Lung microvascular endothelial cell (primary cell): ENCODE measurements around the gene FHOD3. TPM values are rescaled to one million over a fixed set of nuclear protein-coding genes. Genes with fewer than 3 reads are reported as not detected.

Experiments used
- DNase-seq, 2 donors: peaks; one replicate each; pipeline versions ENCODE4 v3.0.0 to v3.0.0-alpha.2; 2010; ENCODE audit warnings: low read depth in 2 of 2
- total RNA-seq: library from RNA; depleted of rRNA; stranded (reverse); fragments of >200 nt; gene quantifications from 2 replicates; pipeline ENCODE4 v1.2.1, GENCODE V29; 2014

FHOD3 gene
- total RNA-seq, 1 donor from 2014 or later, result under 0.01 TPM

- DNase-seq, result no peak
Measured at GRCh38 chr18:36406805-36407204, 109.3 kb downstream of the FHOD3 start.

- DNase-seq, result no peak
Measured at GRCh38 chr18:36408606-36409005, 111.1 kb downstream of the FHOD3 start.

- no peak for DNase-seq
Measured at GRCh38 chr18:36409779-36410178, 112.3 kb downstream of the FHOD3 start.

DNA sequence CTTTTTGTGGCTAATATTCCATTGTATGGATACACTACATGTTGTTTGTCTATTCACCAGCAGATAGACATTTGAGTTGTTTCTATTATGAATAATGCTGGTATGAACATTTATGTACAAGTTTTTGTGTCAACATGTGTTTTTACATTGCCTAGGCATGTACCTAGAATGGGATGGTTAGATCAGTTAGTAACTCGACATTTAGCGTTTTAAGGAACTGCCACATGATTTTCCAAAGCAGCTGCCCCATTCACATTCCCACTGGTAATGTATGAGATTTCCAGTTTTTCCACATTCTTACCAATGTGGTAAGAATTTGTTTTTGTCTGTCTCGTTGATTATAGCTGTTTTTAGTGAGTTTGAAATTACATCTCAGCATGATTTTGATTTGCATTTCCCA lies 112.8 kb downstream of the FHOD3 start:
- DNase-seq, result no peak

DNA sequence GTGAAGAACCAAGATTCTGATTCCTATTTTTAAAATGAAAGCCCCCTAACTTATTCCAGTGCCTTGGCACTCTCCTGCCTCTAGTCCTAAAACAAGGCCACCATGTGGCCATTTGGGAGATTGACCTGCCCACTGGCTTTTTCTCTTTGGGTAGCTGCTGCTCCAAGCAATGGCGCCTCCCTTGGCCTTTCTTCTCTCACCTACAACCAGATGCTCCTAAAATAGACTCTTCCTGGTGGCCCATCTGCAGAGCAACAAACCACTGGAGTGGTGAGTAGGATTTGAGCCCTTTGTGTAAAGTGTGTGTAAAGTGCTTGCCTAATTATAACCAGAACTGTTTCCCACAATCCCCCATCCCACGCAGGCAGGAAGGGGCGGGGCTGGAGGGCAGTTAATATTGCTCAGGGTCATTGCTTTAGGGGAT lies 114.2 kb downstream of the FHOD3 start:
- DNase-seq, result peak in 1 of 2 donors; percentile 54

GRCh38 chr18:36412778-36413177 lies 115.3 kb downstream of the FHOD3 start:
- peak; percentile 7 to 51 for DNase-seq

DNA sequence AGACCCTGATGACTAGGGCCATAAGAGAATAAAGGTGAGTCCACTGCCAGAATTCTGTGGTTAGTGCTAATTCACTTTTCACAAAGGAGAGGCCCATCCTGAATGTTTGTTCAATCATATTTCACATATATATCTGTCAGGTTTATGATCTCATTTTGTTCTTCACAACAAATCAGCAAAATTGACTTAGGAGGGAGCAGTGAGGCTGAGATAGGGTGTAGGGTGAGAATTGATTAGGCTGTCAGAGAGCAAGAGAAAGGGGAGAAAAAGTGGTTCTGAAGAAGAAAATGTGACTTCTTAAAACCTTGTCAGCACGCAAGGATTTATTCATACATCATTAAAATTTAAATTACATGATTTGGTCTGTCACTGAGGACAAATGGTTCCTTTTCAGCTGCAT lies 117.7 kb downstream of the FHOD3 start:
- DNase-seq, result no peak

DNA sequence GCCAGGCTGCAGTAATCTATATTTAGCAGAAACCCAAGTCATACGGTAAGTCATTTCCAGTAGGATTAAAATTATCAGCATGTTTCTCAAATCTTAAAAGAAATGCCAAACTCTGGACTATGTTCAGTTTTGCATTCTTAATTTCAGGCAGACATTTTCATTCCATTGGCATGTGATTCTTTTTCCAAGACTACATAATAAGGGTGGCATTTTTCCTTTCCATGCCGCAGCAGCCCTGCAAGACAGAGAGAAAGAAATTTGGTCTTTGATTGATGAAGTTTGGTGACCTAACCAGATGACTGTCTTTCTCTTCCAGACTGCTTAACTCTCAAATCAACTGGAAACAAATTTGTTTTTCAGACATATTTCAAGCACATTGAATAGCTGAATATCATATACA lies 118.1 kb downstream of the FHOD3 start:
- DNase-seq, result no peak

DNA sequence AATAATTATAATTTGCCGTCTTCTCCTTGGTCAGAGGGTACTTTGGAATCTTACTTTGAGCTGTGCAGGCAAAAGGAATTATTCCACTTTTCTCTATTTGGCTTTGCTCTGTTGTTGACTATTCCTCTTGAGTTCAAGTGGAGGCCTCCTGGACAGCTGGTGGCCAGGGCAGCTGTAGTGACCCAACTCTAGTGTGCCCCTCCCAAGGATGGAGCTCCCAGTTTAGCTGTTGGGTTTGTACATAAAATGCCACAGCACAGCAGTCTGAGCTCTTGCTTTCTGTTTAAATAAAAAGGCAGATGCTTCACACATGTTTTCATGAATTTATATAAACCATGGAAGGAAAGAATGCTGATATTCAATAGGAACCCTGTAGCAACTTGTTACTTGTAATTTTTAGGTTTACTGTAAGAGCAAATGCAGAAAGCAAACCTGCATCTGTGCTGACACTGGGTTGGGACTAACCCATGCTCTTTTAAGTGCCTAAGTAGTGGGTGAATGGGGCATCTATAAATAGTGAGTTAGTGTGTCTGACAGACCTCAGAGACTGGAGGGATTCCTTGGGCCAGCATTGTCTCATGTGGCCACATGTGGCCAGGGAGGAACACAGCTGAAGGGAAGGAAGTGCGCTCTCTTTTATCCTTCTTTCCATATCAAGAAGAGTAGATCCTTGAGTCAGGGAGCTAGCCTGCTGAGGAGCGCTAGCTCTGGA lies 121.8 kb downstream of the FHOD3 start:
- no peak for DNase-seq

DNA sequence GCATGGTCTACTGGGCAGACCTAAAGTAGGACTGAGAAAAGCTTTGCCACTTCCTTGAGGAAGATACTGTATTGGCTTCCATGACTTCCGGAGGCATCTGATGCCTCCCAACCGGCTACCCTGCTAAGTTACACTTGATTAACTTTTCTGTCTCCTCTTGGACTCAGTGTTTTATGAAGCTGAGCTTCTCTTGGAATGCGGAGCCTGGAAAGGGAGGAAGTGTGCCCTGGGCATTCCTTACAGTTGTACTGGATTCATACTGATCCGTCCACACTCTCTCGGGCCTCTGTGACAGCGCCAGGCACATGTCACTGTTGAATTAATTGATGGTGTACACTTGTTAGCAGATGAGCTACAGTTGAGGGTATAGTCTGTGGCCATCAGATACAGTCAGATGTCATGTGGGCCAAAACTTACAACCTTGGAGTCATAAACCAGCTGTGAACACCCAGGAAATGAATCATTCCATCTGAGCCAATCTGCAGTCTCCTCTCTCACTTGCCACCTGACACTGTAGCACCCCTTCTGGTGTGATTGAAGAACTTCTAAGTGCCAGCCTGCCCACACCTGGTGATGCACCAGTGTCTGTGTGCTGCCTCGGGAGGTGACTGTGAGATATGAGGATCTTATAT lies 122.5 kb downstream of the FHOD3 start:
- DNase-seq, result no peak

GRCh38 chr18:36420826-36421225 lies 123.3 kb downstream of the FHOD3 start:
- peak in 1 of 2 donors; percentile 62 for DNase-seq

GRCh38 chr18:36424741-36425142 lies 127.2 kb downstream of the FHOD3 start:
- no peak for DNase-seq

- no peak for DNase-seq
Measured at GRCh38 chr18:36427369-36427768, 129.9 kb downstream of the FHOD3 start.

DNA sequence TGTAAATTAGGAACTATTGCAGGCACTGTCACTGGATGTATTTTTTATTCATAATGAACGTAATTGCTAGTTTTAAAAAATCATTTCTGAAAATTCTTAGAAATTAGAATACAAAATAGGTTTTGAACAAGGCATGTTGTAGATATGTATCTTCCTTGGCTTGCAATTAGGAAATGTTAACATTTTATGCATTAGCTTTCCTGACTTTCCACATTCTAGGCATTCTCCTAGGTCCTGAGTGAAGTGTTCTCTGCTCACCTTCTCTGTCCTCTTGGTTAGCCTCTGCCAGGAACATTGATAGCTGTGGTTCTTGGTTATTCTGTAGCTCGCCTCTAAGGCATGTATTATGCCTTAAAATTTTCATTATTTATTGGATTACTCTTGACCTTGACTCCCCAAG lies 130.3 kb downstream of the FHOD3 start:
- no peak for DNase-seq

- no peak for DNase-seq
Measured at GRCh38 chr18:36428431-36429029, 131.0 kb downstream of the FHOD3 start.

DNA sequence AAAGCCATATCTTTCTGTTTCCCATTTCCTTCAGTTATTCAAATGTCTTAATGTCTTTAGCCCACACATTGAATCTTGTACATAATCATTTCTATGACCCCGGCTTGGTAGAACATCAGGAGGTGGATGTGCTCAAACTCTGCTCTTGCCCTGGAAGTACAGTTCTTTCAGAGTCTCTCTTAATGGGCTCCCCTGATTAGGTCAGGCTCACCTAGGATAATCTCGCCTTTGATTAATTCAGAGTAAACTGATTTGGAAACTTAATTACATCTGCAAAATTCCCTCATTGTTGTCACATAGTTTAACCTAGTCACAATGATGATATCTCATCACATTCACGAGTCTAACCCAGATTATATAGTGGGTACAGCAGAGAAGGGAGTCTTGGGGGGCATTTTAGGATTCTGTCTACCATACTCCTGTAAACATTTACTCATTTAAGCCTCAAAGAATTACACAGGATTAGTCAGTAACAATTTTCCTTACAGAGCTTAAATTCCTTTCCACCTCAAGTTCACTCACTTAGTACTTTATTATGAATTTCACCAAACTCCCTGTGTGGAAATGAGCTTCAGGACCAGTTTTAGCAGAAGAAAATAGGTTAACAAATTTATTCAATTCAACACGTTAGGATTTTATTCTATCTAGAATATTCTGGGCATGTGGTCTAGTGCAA lies 135.5 kb downstream of the FHOD3 start:
- no peak for DNase-seq

- no peak for DNase-seq
Measured at GRCh38 chr18:36436387-36436786, 138.9 kb downstream of the FHOD3 start.

DNA sequence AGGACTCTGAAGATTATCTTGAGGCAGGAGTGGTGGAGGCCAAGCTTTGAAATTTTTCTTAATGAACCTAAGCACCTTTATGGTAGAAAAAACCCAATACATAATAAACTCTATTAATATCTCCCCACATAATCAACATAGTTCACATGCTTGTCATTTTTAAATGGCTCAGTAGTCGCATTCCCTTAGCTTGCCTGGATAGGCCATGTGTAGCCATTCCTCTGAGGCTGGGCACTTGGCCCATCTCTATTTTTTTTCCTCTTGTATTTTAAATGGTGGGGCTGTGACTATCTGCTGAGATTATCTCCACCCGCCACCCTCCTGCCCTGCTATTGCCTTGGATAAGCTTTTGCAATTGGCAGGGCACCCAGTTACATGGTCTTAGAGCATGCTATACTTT lies 143.1 kb downstream of the FHOD3 start:
- DNase-seq, result no peak

DNA sequence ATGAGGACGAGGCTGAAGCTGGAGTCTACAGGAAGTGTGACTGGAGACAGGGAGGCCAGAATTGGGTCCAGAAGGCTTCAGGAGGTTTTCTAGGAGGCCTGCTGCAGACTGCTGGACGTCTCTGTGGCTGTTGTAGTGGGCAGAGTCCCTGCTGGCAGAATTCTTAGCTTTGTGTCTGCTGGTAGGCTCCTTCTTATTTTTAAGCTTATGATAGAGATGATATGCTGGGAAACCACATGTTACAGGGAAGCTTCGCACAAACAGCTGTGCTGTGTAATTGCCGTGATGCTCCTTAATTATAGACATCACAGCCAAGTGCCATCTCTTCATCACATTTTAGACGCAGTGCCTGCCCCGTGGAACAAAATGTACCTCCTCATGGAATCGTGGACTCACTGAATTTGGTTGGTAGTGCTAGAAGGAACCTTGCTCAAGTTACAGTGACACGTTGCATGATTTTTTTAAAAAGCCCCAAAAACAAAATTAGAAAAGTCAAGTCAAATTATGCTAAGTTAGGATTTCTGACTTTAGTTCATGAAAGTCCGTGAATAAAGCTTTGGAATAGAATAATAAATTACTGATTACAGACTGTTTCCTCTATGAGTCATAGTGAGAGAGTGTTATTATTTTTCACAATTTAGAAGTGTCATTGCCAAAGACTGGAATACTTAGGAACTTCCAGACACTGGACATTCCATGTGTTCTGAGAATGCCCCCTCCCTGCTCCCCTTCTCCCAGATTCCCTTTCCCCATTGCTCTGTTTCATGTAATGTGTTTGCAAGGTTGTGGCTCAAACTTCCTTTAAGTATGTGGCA lies 144.1 kb downstream of the FHOD3 start:
- peak in 1 of 2 donors; percentile 64 for DNase-seq

DNA sequence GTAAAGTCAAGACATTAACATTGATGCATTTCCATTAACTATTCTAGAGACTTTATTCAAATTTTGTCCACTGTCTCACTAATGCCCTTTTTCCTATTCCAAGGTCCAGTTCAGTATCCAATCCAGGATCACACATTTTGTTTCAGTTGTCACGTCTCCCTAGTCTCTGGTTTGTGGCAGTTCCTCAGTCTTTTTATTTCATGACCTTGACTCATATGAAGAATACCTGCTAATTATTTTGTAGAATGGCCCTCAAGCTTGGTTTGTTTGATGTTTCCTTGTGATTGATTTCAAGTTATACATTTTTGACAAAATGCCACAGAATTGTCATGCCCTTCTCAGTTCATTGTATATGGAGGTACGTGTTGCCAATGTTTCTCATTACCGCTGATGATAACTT lies 145.2 kb downstream of the FHOD3 start:
- DNase-seq, result no peak

DNA sequence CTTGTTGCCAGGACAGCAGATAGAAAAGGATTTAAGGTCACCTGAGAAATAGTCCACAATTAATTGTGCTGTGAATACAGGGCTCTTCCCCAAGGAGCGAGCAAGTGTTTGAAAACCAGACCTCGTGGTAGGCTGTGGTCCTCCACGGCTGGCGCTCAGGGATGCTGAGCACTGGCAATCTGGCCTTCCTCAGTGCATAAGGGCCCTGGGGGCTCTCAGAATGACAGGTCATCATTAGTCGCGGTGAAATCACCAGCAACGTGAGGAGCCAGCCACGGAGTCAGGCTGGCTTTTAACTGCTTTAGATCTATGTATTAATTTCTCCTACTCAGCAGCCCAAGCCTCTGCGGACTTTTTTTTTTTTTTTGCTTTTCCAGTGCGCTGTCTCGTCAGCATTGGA lies 148.5 kb downstream of the FHOD3 start:
- no peak for DNase-seq
